ENCODE results near the gene VAV1.

Gene VAV1

DNA sequence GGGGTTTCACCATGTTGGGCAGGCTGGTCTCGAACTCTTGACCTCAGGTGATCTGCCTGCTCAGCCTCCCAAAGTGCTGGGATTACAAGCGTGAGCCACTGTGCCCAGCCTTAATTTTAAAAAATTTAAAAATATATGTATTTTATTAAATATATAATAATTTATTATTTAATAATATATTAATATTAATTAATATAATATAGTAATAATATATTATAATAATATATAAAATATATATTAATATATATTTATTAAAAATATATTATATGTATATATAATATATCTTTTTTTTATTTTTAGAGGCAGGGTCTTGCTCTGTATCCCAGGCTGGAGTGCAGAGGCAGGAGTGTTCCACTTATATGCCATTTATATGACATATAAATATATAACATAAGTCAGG is 61.9 kb downstream of the VAV1 start:
- no peak overlapping the region for H3K4me3 ChIP-seq (ENCODE audit: low read depth, low read length)
- TF ChIP-seq, protein P1, sequence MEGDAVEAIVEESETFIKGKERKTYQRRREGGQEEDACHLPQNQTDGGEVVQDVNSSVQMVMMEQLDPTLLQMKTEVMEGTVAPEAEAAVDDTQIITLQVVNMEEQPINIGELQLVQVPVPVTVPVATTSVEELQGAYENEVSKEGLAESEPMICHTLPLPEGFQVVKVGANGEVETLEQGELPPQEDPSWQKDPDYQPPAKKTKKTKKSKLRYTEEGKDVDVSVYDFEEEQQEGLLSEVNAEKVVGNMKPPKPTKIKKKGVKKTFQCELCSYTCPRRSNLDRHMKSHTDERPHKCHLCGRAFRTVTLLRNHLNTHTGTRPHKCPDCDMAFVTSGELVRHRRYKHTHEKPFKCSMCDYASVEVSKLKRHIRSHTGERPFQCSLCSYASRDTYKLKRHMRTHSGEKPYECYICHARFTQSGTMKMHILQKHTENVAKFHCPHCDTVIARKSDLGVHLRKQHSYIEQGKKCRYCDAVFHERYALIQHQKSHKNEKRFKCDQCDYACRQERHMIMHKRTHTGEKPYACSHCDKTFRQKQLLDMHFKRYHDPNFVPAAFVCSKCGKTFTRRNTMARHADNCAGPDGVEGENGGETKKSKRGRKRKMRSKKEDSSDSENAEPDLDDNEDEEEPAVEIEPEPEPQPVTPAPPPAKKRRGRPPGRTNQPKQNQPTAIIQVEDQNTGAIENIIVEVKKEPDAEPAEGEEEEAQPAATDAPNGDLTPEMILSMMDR (IDR thresholded peaks at IDR 0.05; ENCODE audit: low read depth, low read length), result no peak

DNA sequence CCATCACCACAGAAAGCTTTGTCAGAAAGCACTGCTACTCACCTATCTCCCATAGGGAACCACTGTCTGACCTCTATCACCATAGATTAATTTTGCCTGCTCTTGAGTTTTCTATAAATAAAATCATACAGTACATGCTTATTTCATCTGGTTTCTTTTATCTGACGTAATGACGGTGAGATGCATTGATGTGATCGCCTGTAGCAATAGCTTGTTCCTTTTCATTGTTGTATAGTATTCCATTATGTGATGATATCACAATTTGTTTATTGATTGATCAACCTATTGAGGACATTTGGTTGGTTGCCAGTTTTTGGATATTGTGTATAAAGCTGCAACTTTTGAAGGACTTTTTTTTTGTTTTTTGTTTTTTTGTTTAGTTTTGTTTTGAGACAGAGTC is 63.0 kb downstream of the VAV1 start:
- TF ChIP-seq, protein P1 (IDR thresholded peaks at IDR 0.05; ENCODE audit: low read depth, low read length), result no peak
- H3K4me3 ChIP-seq (ENCODE audit: low read depth, low read length), result no peak overlapping the region

DNA sequence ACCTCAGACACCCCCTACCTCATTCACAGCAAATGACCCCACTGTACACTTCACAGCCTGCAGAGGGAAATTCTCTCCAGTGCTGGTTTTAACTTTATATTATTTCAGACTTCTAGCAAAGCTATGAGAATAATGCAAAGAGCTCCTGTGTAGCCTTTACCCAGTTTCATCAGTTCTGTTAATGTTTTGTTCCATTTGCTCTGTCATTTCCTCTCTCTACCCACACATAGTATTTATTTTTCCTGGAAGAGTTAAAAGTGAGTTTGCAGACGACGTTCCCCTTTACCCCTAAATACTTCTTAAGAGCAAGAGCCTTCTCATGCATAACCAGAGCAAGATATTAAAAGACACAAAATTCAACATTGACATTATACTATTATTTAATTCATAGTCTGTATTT is 65.0 kb downstream of the VAV1 start:
- no peak overlapping the region for H3K4me3 ChIP-seq (ENCODE audit: low read depth, low read length)
- TF ChIP-seq, protein P1 (IDR thresholded peaks at IDR 0.05; ENCODE audit: low read depth, low read length), result no peak

DNA sequence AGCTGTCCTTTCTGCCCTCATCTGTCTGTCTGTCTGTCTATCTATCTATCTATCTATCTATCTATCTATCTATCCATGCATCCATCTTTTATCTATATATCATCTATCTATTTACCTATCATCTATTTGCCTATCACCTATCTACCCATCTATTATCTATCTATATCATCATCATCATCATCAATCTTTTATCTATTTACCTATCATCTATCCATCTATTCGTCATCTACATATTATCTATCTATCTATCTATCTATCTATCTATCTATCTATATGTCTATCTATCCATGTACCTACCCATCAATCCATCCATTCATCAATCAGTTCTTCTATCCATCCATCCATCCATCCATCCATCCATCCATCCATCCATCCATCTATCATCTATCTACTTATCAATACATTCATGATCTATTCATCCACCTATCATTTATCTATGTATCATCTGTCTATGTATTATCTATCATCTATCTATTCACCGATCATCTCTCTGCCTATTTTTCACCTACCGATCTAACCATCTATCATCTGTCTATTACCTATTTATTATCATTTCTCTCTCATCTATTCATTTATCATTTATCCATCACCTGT is 65.7 kb downstream of the VAV1 start:
- TF ChIP-seq, protein P1 (IDR thresholded peaks at IDR 0.05; ENCODE audit: low read depth, low read length), result no peak
- H3K4me3 ChIP-seq (ENCODE audit: low read depth, low read length), result no peak overlapping the region

- H3K4me3 ChIP-seq (ENCODE audit: low read depth, low read length), result no peak overlapping the region
- TF ChIP-seq, protein P1 (IDR thresholded peaks at IDR 0.05; ENCODE audit: low read depth, low read length), result no peak
These were observed 70.5 kb downstream of the VAV1 start for GRCh38 chr19:6842871-6843607.

GRCh38 chr19:6847828-6848200 is 75.3 kb downstream of the VAV1 start:
- TF ChIP-seq, protein P1 (IDR thresholded peaks at IDR 0.05; ENCODE audit: low read depth, low read length), result no peak
- no peak overlapping the region for H3K4me3 ChIP-seq (ENCODE audit: low read depth, low read length)

- no peak overlapping the region for H3K4me3 ChIP-seq (ENCODE audit: low read depth, low read length)
- TF ChIP-seq, protein P1 (IDR thresholded peaks at IDR 0.05; ENCODE audit: low read depth, low read length), result no peak
These were observed 76.5 kb downstream of the VAV1 start for GRCh38 chr19:6848986-6849385.

All from WI38 (cell line).